ENCODE results near the gene MORN3. TPM values are rescaled to one million over a fixed set of nuclear protein-coding genes. Genes with fewer than 3 reads are reported as not detected.
"Not testable (repeated sequence)": the region's sequence is repeated elsewhere in the genome, so short reads cannot be mapped to it uniquely, and the experiment has no call there.

The MORN3 gene
- total and polyA plus RNA-seq, 5 donors from 2014 or later, result 2.3 to 7.3 (median 5.6) TPM

GRCh38 chr12:121702944-121703343 is 33.5 kb upstream of the MORN3 start:
- H3K27ac Mint-ChIP-seq, result no peak overlapping the region

DNA sequence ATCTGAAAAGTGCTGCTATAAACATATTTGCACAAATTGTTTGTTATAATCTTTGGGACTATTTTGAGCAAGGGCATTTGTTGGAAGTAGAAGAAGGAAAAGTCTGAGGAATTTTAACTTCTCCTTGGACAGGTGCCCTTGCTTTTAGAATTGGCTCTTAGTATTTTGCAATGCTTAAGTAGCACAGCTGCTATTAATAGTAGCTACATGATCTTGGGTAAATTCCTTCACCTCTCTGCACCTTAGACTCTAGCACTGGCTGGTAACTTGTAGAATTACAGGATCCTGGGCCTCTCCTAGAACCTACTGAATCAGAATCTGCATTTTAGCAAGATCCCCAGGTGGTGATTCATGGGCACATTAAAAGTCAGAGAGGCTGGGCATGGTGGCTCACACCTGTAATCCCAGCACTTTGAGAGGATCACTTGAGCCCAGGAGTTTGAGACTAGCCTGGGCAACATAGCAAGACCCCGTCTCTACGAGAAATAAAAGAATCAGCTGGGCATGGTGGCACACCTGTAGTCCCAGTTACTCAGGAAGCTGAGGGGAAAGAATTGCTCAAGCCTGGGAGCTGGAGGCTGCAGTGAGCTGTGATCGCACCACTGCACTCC is 32.3 kb upstream of the MORN3 start:
- Mint-ChIP-seq H3K4me3 (no peak overlapping the region), H3K9me3 (peaks cover 0 to 4% (median 0%) of the 10 kb centered on the region in 7 donors), H3K27me3 (peaks cover 13% of the 10 kb centered on the region), H3K36me3 (no peaks in the 10 kb centered on the region), H3K4me1 (peaks cover 2 to 6% (median 4%) of the 10 kb centered on the region in 4 donors), H3K27ac (no peak overlapping the region)
- Histone ChIP-seq H3K9me3 (ENCODE audit: control insufficient read depth in 2 of 2, low read length in 2 of 2) (peaks cover 0 to 2% of the 10 kb centered on the region in 2 experiments), H3K4me3 (ENCODE audit: low read depth, low read length) (no peak overlapping the region), H3K27me3 (ENCODE audit: control insufficient read depth, insufficient read depth, low read length) (no peaks in the 10 kb centered on the region), H3K27ac (ENCODE audit: insufficient read depth, low read length, poor library complexity, severe bottlenecking) (no peak overlapping the region), H3K4me1 (ENCODE audit: control insufficient read depth, insufficient read depth, low read length, poor library complexity, severe bottlenecking) (no peaks in the 10 kb centered on the region), H3K36me3 (ENCODE audit: control insufficient read depth, insufficient read depth, low read length) (no peaks in the 10 kb centered on the region)
- DNase-seq (no peak), ATAC-seq (ENCODE audit: low read depth in 2 of 2) (no peak)

More at GRCh38 chr12:121702944-121703343, 33.5 kb upstream of the MORN3 start:
- peaks cover 0 to 2% of the 10 kb centered on the region in 2 experiments for H3K9me3 ChIP-seq (ENCODE audit: control insufficient read depth in 2 of 2, low read length in 2 of 2)
- no peaks in the 10 kb centered on the region for H3K36me3 ChIP-seq (ENCODE audit: control insufficient read depth, insufficient read depth, low read length)
- DNase-seq (no peak), ATAC-seq (ENCODE audit: low read depth in 2 of 2) (no peak)
- no peaks in the 10 kb centered on the region for H3K4me1 ChIP-seq (ENCODE audit: control insufficient read depth, insufficient read depth, low read length, poor library complexity, severe bottlenecking)
- Mint-ChIP-seq H3K36me3 (no peaks in the 10 kb centered on the region), H3K4me3 (no peak overlapping the region), H3K4me1 (no peaks in the 10 kb centered on the region), H3K27me3 (peaks cover 16% of the 10 kb centered on the region), H3K9me3 (peaks cover 0 to 4% (median 0%) of the 10 kb centered on the region in 7 donors)
- H3K4me3 ChIP-seq (ENCODE audit: low read depth, low read length), result no peak overlapping the region
- no peaks in the 10 kb centered on the region for H3K27me3 ChIP-seq (ENCODE audit: control insufficient read depth, insufficient read depth, low read length)
- no peak overlapping the region for H3K27ac ChIP-seq (ENCODE audit: insufficient read depth, low read length, poor library complexity, severe bottlenecking)

DNA sequence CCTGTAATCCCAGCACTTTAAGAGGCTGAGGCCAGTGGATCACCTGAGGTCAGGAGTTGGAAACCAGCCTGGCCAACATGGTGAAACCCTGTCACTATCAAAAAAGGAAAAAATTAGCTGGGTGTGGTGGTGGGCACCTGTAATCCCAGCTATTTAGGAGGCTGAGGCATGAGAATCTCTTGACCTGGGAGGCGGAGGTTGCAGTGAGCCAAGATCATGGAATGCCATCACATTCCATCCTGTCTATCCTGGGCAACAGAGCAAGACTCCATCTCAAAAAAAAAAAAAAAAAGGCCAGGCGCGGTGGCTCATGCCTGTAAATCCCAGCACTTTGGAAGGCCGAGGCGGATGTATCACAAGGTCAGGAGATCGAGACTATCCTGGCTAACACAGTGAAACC is 28.4 kb upstream of the MORN3 start:
- H3K9me3 ChIP-seq (ENCODE audit: control insufficient read depth in 2 of 2, low read length in 2 of 2); H3K4me1 ChIP-seq (ENCODE audit: control insufficient read depth, insufficient read depth, low read length, poor library complexity, severe bottlenecking); ATAC-seq (ENCODE audit: low read depth in 2 of 2); H3K27me3 Mint-ChIP-seq; H3K4me3 ChIP-seq (ENCODE audit: low read depth, low read length); H3K9me3 Mint-ChIP-seq; H3K27ac ChIP-seq (ENCODE audit: insufficient read depth, low read length, poor library complexity, severe bottlenecking); H3K27me3 ChIP-seq (ENCODE audit: control insufficient read depth, insufficient read depth, low read length); H3K36me3 ChIP-seq (ENCODE audit: control insufficient read depth, insufficient read depth, low read length); H3K36me3 Mint-ChIP-seq; H3K4me1 Mint-ChIP-seq; DNase-seq; H3K27ac Mint-ChIP-seq: not testable (repeated sequence)
- peak overlapping the region in 1 of 4 donors; percentile 47 for H3K4me3 Mint-ChIP-seq

- DNase-seq, result peak; percentile 19 to 73 (median 71)
- H3K4me1 ChIP-seq (ENCODE audit: control insufficient read depth, insufficient read depth, low read length, poor library complexity, severe bottlenecking), result no peaks in the 10 kb centered on the region
- Mint-ChIP-seq H3K27me3 (peaks cover 2% of the 10 kb centered on the region), H3K4me1 (peaks cover 2 to 6% (median 4%) of the 10 kb centered on the region in 4 donors), H3K4me3 (no peak overlapping the region), H3K27ac (peak overlapping the region in 1 of 3 donors; percentile 9), H3K36me3 (no peaks in the 10 kb centered on the region), H3K9me3 (no peaks in the 10 kb centered on the region)
- H3K9me3 ChIP-seq (ENCODE audit: control insufficient read depth in 2 of 2, low read length in 2 of 2), result no peaks in the 10 kb centered on the region
- no peaks in the 10 kb centered on the region for H3K36me3 ChIP-seq (ENCODE audit: control insufficient read depth, insufficient read depth, low read length)
- no peak overlapping the region for H3K4me3 ChIP-seq (ENCODE audit: low read depth, low read length)
- no peak overlapping the region for H3K27ac ChIP-seq (ENCODE audit: insufficient read depth, low read length, poor library complexity, severe bottlenecking)
- no peak for ATAC-seq (ENCODE audit: low read depth in 2 of 2)
- H3K27me3 ChIP-seq (ENCODE audit: control insufficient read depth, insufficient read depth, low read length), result no peaks in the 10 kb centered on the region
Observed at GRCh38 chr12:121697093-121697698, 27.7 kb upstream of the MORN3 start.

GRCh38 chr12:121693155-121693687 is 23.8 kb upstream of the MORN3 start:
- no peak overlapping the region for H3K4me3 ChIP-seq (ENCODE audit: low read depth, low read length)
- no peaks in the 10 kb centered on the region for H3K9me3 ChIP-seq (ENCODE audit: control insufficient read depth in 2 of 2, low read length in 2 of 2)
- Mint-ChIP-seq H3K4me3 (no peak overlapping the region), H3K36me3 (no peaks in the 10 kb centered on the region), H3K4me1 (peaks cover 2 to 13% (median 4%) of the 10 kb centered on the region in 4 donors), H3K27ac (no peak overlapping the region), H3K9me3 (no peaks in the 10 kb centered on the region), H3K27me3 (no peaks in the 10 kb centered on the region)
- H3K4me1 ChIP-seq (ENCODE audit: control insufficient read depth, insufficient read depth, low read length, poor library complexity, severe bottlenecking), result no peaks in the 10 kb centered on the region
- ATAC-seq (ENCODE audit: low read depth in 2 of 2), result no peak
- no peaks in the 10 kb centered on the region for H3K27me3 ChIP-seq (ENCODE audit: control insufficient read depth, insufficient read depth, low read length)
- no peaks in the 10 kb centered on the region for H3K36me3 ChIP-seq (ENCODE audit: control insufficient read depth, insufficient read depth, low read length)
- DNase-seq, result no peak
- no peak overlapping the region for H3K27ac ChIP-seq (ENCODE audit: insufficient read depth, low read length, poor library complexity, severe bottlenecking)

DNA sequence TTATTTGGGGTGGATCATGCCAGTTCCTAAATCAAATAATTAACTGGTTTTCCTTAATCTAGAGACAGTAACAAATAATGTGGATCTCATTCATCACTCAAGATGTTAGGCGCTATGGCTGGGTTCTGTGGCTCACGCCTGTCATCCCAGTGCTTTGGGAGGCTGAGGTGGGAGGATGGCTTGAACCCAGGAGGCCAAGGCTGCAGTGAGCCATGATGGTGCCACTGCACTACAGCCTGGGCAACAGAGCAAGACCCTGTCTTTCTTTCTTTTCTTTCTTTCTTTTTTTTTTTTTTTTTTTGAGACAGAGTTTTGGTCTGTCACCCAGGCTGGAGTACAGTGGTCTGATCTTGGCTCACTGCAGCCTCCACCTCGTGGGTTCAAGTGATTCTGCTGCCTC is 23.3 kb upstream of the MORN3 start:
- Mint-ChIP-seq H3K4me1 (peaks cover 2 to 13% (median 4%) of the 10 kb centered on the region in 4 donors), H3K27ac (peak overlapping the region in 1 of 3 donors; percentile 7)
- H3K36me3 ChIP-seq (ENCODE audit: control insufficient read depth, insufficient read depth, low read length); H3K4me3 ChIP-seq (ENCODE audit: low read depth, low read length); H3K9me3 ChIP-seq (ENCODE audit: control insufficient read depth in 2 of 2, low read length in 2 of 2); H3K9me3 Mint-ChIP-seq; H3K4me3 Mint-ChIP-seq; H3K27ac ChIP-seq (ENCODE audit: insufficient read depth, low read length, poor library complexity, severe bottlenecking); H3K4me1 ChIP-seq (ENCODE audit: control insufficient read depth, insufficient read depth, low read length, poor library complexity, severe bottlenecking); H3K27me3 Mint-ChIP-seq; H3K36me3 Mint-ChIP-seq; DNase-seq; H3K27me3 ChIP-seq (ENCODE audit: control insufficient read depth, insufficient read depth, low read length); ATAC-seq (ENCODE audit: low read depth in 2 of 2): not testable (repeated sequence)

GRCh38 chr12:121689430-121689829 is 20.0 kb upstream of the MORN3 start:
- H3K36me3 ChIP-seq (ENCODE audit: control insufficient read depth, insufficient read depth, low read length), result no peaks in the 10 kb centered on the region
- H3K27ac ChIP-seq (ENCODE audit: insufficient read depth, low read length, poor library complexity, severe bottlenecking), result no peak overlapping the region
- Mint-ChIP-seq H3K4me3 (no peak overlapping the region), H3K27ac (no peak overlapping the region), H3K27me3 (no peaks in the 10 kb centered on the region), H3K9me3 (no peaks in the 10 kb centered on the region), H3K4me1 (peaks cover 4 to 17% (median 9%) of the 10 kb centered on the region in 4 donors), H3K36me3 (no peaks in the 10 kb centered on the region)
- H3K4me1 ChIP-seq (ENCODE audit: control insufficient read depth, insufficient read depth, low read length, poor library complexity, severe bottlenecking), result peaks cover 15% of the 10 kb centered on the region
- H3K27me3 ChIP-seq (ENCODE audit: control insufficient read depth, insufficient read depth, low read length), result no peaks in the 10 kb centered on the region
- no peak for ATAC-seq (ENCODE audit: low read depth in 2 of 2)
- H3K9me3 ChIP-seq (ENCODE audit: control insufficient read depth in 2 of 2, low read length in 2 of 2), result no peaks in the 10 kb centered on the region
- no peak for DNase-seq
- H3K4me3 ChIP-seq (ENCODE audit: low read depth, low read length), result no peak overlapping the region

GRCh38 chr12:121688966-121689365 is 19.5 kb upstream of the MORN3 start:
- Mint-ChIP-seq H3K36me3 (no peaks in the 10 kb centered on the region), H3K27ac (no peak overlapping the region), H3K27me3 (no peaks in the 10 kb centered on the region), H3K4me3 (peak overlapping the region in 1 of 4 donors; percentile 31), H3K4me1 (peaks cover 4 to 17% (median 9%) of the 10 kb centered on the region in 4 donors), H3K9me3 (no peaks in the 10 kb centered on the region)
- H3K9me3 ChIP-seq (ENCODE audit: control insufficient read depth in 2 of 2, low read length in 2 of 2), result no peaks in the 10 kb centered on the region
- H3K4me3 ChIP-seq (ENCODE audit: low read depth, low read length), result no peak overlapping the region
- no peak for DNase-seq
- no peaks in the 10 kb centered on the region for H3K27me3 ChIP-seq (ENCODE audit: control insufficient read depth, insufficient read depth, low read length)
- H3K4me1 ChIP-seq (ENCODE audit: control insufficient read depth, insufficient read depth, low read length, poor library complexity, severe bottlenecking), result peaks cover 15% of the 10 kb centered on the region
- H3K36me3 ChIP-seq (ENCODE audit: control insufficient read depth, insufficient read depth, low read length), result no peaks in the 10 kb centered on the region
- H3K27ac ChIP-seq (ENCODE audit: insufficient read depth, low read length, poor library complexity, severe bottlenecking), result no peak overlapping the region
- no peak for ATAC-seq (ENCODE audit: low read depth in 2 of 2)

Data from CD4-positive, CD25-positive, alpha-beta regulatory T cell (primary cell).